HG03039 (cell line): ENCODE data around the gene OASL.

Source experiments
- ATAC-seq: cut with Tn5 transposase; IDR thresholded peaks from one replicate; pipeline ENCODE4 v1.9.1; 2021; ENCODE audit warnings: mild to moderate bottlenecking, moderate library complexity; ENCODE audit not compliant: unreplicated experiment

OASL gene

DNA sequence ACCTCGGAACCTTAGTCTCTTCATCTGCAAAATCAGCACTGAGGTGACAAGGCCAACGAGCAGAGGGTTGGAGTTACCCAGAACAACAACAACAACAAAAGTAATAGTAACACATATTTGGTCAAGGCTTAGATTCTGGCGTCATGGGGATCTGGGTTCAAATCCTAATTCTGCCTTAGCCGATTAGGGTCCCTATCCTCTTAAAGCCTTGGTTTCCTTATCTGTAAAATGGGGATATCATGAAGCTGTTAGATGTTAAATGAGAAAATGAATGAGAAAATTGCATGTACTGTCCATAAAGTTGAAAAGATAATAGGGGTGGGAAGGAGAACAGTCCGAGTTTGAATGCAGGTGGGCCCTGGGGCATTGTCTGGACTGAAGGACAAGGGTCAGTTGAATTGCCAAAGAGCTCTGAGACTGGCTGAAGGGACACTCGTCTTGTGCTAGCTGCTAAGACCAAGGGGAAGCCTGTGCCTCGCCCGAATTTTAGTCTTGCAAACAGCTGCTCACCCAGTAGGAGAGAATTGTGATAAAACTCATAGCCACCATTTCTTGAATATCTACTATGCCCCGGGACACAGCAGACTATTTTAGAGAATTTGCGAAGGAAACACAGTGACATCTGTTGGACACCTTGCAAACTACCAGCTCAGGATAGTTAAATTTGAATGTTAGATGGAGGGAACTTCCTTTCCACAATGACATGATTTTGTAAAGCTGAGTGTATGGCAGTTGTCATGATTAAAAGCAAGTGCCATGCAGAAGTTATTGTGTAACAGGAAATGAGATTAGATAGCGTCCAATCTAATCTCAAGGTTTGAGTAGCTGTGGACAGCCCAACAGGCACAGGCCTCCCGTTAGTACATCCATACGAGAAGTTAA lies 67.5 kb downstream of the OASL start:
- no peak for ATAC-seq

DNA sequence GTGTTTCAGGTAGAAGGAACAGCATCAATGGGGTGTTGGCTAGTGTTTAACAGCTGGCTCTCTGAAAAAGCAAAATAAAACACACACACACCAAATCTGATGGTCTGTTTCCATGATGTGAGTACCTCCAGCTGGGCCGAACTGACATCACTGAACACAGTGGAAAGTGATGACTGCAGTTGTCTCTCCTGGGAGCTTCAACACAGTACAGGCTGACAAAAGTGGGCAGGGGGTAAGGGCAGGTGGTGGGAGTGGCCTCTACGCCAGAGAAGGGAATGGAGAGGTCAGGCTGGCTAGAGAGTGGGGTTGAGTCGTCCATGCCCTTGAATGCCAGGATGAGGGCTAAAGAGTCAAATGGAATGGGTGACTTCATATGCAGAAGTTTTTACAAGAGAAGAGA lies 68.7 kb downstream of the OASL start:
- ATAC-seq, result no peak
